Measurements from ENCODE around the gene ALKBH2.

The ALKBH2 gene

GRCh38 chr12:109113661-109114321 is 20.5 kb upstream of the ALKBH2 start:
- no peak for DNase-seq

- no peak for DNase-seq
These were observed 19.6 kb upstream of the ALKBH2 start for GRCh38 chr12:109112720-109113465.

- DNase-seq, result no peak
These were observed 17.8 kb upstream of the ALKBH2 start for GRCh38 chr12:109110988-109111495.

GRCh38 chr12:109109746-109110350 is 16.6 kb upstream of the ALKBH2 start:
- DNase-seq, result no peak

GRCh38 chr12:109105176-109105575 is 11.9 kb upstream of the ALKBH2 start:
- DNase-seq, result no peak

GRCh38 chr12:109102491-109102890 is 9.2 kb upstream of the ALKBH2 start:
- no peak for DNase-seq

GRCh38 chr12:109100741-109101140 is 7.5 kb upstream of the ALKBH2 start:
- DNase-seq, result no peak

- no peak for DNase-seq
These were observed 6.3 kb upstream of the ALKBH2 start for GRCh38 chr12:109099431-109100020.

- no peak for DNase-seq
These were observed 5.4 kb upstream of the ALKBH2 start for GRCh38 chr12:109098651-109099050.

- DNase-seq, result peak in 1 of 2 experiments; percentile 58
These were observed 4.9 kb upstream of the ALKBH2 start for GRCh38 chr12:109098183-109098604.

GRCh38 chr12:109097435-109098182 is 4.3 kb upstream of the ALKBH2 start, which contains the start of gene UNG:
TSS of gene UNG (plus strand) at chr12:109097597. CDS start at chr12:109097680, 83 bp downstream.
- peak; percentile 94 to 99 for DNase-seq

GRCh38 chr12:109097140-109097434 is 3.8 kb upstream of the ALKBH2 start:
- no peak for DNase-seq

GRCh38 chr12:109092497-109093021 is 713 bp downstream of the ALKBH2 start:
- no peak for DNase-seq

- no peak for DNase-seq
These were observed 3.6 kb downstream of the ALKBH2 start for GRCh38 chr12:109089683-109090082.

GRCh38 chr12:109088818-109089217 is 4.5 kb downstream of the ALKBH2 start:
- no peak for DNase-seq

- no peak for DNase-seq
These were observed 6.0 kb downstream of the ALKBH2 start for GRCh38 chr12:109087250-109087649.

- DNase-seq, result no peak
These were observed 7.7 kb downstream of the ALKBH2 start for GRCh38 chr12:109085590-109085989.

GRCh38 chr12:109084425-109084824 is 8.8 kb downstream of the ALKBH2 start:
- DNase-seq, result no peak

GRCh38 chr12:109082751-109083150 is 10.5 kb downstream of the ALKBH2 start:
- DNase-seq, result no peak

- DNase-seq, result no peak
These were observed 18.4 kb downstream of the ALKBH2 start for GRCh38 chr12:109074866-109075265.

- no peak for DNase-seq
These were observed 23.7 kb downstream of the ALKBH2 start for GRCh38 chr12:109069307-109070271.
